ENCODE measurements around the gene KCTD6.

KCTD6 gene

DNA sequence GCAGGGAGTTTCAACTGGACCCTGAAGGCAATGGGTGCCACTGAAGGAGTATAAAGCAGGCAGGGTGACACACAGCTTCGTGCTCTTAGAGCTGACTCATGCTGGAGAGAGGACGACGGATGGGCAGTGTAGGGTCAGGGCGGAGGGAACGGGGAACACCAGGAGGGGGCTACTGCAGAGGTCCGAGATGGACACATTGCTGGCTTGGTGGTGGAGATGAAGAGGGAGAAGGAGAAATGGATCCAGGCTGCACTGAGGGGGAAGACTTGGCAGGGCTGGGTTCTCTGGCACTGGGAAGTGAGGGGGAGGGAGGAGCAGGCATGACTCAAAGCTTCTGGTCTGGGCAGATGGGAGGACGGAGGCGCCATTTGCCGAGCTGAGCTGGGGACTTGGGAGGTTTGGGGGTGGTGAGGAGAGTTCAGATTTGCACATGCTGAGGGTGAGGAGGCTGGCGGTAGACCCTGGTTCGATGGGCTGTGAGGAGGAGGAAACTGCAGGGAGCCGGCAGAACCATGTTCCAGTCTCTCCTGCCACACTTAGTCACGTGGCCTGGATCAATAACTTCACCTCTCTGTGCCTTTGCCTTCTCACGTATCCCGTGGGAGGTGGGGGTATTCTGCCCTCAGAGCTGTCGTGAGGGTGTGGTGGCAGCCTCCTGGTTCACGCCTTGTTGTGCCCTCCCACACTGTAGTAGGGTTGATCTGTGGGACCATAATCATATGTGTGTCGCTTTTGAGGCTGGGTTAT is 4.6 kb upstream of the KCTD6 start:
- no peak for DNase-seq

DNA sequence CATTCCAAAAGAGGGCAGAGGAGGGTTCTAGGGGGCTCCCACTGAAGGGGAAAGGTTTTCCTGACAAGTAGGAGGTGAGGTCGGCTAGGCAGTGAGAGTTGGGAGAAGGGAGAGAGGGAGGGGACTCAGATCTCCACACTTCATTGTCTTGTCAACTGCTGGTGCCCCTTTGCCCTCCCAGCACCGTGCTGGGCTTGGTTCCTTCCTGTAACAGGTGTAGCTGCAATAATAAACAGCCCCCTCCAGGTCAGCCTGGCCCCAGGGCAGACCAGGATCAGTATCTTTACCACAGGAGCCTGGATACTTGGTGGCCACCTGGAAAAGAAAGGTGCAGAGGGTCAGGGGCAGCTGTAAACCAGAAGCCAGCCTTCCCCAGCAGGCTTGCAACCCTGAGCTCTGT is 2.9 kb upstream of the KCTD6 start:
- no peak for DNase-seq

DNA sequence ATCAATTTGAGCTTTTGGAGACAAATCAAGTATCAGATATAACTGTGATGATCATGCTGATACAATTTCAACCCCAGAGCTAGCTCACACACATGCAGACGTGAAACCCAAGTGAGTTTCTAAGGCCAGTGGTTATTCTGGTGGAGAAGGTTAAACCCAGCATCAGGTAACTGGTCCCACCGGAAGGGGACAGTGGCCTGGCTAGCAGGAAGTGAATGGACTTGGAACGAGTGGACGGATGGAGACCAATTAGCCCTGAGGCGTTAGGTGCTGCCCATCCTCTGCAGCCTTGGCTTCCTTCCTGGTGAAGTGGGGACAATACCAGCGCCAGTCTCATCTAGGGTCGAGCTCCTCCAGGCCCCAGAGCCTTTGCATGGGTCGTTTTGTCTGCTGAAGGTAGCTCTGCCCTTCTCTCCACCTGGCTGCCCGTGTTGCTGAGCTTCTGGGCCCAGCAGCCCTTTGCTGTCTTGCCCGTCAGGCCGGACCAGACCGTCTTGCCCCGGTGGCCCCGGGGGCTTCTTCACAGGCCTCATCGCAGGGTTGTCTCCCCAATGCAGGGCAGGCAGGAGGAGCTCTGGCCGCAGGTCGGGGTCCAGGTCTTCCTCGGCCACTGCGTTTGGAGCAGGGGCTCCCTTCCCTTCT is 915 bp upstream of the KCTD6 start:
- peak; percentile 61 for DNase-seq

DNA sequence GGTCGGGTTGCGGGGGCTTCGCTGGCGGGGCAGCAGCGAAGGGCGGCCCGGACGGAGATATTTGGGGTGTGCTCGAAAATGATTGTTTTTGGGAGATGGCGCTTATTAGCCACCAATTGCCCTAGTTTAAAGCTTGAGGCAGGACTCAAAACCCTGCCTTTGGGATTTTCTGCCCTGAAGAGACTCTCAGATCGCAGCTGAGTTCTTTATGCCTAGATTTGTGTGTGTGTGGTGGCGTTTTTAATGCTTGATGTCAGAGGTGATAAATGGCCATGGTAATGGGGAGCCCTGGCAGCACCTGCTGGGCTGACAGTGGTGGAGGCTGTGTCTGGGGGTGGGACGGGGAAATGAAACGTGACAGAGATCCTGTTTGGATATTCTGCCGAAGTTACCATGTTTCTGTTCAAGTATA is 604 bp downstream of the KCTD6 start:
- peak; percentile 61 for DNase-seq

DNA sequence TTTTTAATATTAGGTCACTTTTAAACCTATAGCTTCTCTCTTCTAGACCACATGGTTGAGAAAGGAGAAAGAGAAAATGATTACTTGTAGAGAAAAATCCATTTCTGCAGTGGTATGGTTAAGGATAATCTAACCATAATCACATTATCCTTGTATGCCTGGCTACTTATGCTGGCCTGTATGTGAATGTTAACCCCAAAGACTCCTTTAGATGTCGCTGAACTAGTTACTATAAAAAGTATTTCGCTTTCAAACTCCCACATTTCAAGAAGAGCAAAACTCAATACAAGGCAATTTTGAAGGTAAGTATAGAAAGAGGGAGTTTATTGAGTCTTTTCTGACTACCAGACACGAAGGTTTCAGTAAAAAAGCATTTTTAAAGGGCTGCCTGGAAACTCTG is 2.2 kb downstream of the KCTD6 start:
- DNase-seq, result no peak

DNA sequence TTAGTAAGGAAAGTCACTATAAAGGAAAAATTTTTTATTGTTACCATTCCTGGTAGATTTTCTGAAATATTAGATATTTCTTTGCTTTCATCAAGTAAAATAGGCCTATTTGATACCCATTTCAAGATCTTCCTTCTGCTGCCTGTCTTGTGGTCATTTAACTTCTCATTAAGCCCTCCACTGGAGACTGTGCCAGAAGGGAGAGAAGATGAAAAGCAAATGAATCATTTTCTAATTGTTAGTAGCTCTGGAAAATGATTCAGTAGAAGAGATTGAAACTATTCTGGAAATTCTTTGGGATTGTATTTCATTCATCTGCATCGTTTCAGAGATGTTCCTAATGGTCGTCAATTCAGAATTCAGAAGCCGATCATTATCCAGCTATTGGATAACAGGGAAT is 3.2 kb downstream of the KCTD6 start:
- no peak for DNase-seq

DNA sequence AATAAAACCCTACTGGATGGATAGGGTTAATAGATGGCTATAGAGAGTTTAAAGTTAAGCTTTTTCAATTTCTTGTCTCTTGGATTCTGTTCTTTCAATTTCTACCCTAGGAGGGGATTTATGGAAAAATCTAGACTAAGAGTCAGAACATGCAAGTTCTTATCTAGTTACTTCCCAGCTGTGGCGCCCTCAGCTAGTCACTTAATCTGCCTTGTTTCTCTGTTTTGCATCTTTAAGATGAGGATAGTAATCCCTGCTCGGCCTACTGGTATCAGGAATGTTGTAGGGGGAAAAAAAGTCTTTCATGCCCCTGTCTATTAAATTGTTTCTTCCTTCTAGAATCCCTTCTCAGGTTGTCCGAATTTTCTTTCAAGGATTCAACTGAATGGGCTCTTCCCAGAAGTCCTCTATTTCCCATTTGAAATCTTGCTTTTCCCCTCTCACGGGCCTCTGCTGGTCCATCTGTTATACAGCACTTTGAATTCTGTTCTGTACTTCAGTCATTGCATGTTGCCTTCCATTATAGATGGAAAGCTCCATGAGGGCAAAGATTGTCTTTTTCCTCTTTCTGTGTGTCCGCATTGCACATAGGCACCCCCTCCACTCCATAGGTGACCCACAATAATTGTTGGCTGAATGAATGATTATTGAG is 4.4 kb downstream of the KCTD6 start:
- no peak for DNase-seq

DNA sequence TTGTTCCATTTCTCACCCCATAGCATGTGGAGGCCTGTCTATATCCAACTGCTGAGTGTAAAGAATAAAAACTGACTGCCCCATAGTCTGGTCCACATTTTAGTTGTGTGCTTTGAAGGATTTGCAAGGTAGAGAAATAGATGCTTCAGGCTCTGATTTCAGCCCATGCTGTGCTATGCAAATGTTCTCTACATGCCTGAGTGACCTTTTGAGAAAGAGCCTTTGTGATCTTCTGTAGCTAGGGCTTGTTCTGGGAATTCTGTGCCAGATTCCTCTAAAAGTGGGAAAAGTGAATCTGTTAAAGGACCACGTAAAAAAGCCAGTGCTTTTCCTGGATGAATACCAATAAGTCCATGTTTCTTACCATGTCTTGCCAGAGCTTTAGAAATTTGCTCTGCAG is 5.2 kb downstream of the KCTD6 start:
- DNase-seq, result no peak

DNA sequence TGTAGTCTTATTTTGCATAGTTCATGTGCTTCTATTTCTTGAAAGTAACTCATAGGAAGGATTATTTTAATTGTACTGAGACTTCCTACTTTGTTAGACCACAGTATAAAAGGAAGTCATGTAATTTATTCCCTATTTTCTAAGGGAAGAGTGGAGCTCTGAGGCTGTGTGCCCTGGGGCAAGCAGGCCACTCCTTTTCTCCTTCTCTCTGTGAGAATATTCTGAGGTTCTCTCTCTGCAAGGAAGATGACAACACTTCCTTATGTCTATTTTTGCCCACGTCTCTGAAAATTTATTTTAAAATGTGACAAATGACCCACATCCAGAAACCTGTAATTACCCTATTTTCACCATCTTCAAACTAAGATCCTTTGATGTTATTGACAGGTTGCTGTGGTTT is 11.0 kb downstream of the KCTD6 start:
- no peak for DNase-seq

DNA sequence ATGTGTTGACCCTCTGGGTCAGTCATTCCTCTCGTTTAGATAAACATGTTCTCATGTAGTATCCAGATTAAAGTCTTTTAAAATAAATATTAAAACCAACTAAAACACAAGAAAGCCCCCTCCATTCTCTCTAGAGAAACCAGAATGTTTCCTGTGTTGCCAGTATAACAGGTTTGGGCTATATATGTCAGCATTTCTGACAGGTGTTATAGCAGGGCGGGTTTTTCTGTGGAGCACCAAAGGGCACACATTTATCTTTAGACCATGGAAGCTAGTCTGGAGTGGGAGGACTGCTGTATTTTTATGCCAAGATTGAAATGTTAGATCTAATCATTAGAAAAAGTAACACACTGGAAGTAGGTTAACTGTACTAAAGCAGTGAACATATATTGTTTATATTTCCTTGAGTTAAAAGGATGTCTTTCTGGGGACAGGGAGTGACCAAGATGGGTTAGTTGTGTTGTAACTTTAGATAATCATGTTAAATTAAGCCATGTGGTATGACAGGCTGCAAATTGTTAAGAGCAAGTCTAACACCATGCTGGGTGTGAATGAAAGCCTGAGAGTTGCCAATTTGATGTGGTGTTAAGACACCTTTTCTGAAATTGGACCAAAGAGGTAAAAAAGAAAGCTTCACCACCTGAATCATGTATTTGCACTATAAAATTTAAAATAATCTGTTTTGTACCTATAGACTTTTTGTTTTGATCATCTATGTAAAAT is 15.6 kb downstream of the KCTD6 start:
- DNase-seq, result no peak

DNA sequence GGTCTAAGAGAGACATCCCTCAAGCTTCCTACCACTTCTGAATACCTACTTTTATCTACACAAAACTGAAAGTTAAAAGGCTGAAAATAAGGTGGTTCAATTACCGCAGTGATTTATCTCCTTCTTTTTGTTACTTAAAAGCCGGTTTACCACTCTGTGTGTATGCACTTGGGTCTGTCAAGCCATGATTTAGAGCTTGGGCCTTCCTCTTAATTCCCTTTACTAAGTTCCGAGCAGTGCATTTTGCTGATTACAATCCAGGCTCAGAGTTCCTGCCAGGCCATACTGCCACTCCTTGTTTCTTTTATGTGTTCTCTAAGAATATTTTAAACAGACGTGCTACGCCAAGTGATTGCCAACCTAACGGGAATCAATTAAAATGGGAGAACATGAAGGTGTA is 16.5 kb downstream of the KCTD6 start:
- no peak for DNase-seq

DNA sequence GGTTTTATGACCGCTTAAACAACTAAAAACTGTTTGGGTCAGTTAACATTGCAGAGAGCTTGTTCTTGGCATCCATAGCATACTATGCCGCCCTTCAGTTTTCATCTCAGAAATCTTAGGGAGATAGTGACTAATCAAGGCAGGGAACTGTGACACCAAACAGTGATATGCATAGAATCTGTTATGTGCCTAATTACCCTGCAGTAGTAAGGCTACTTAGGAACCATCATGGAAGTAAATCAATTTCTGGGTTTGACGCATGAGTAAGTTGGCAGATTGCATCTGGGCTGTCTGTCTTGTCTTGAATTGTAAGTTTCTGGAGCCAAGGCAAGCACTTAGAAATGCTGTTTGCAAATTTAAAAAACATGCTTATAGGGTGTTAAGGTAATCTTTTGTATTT is 22.5 kb downstream of the KCTD6 start:
- DNase-seq, result no peak

DNA sequence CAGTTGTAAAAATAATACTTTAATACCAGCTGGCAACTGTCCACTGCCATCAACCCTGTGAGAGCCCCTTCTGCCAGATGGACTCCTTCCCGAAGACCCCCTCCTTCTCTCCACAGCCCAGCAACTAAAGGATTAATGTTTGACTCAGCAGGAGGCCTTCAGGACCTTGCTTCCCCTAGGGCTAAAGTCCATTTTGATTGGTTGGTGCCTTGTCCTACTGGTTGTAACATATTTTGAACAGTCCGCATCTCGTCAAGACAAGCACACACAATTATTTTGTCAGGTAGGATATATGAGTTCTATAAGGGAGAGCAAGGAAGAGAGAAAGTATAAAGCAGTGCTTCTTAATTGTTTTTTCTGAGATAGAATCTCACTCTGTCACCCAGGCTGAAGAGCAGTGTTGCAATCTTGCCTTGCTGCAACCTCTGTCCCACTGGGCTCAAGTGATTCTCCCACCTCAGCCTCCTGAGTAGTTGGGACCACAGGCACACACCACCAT is 26.4 kb downstream of the KCTD6 start:
- no peak for DNase-seq

DNA sequence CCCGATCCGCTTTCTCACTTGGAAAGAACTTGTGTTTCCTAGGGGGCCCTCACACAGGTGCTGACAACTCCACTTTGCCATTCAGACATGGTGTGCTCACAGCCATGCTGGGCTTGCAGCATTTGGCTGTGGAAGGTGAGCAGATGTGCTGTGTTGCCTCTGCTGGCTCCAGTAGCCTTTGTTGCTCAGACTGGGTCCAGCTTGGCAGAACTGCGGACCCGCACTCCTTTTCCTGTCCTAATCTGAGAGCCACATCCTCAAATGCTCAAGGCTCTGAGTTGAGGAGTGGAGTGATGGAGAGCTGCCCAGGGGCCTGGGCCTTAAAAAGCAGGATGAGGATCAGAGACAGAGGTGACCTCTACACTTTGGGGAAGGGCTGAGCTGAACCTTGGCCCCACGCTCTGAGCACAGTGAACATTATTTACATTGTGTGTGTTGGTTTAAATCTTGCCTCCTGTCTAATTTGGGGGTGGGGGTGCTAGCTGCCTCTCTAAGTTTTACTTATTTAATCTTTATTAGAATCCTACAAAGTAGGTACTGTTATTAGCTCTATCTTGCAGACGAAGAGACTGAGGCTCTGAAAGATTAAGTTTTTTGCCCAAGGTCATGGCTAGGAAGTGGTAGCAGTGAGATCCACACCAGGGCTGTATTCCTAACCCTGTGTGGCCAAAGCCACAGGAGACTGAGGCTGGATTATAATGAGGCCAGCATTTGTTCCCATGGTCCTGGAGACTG is 27.9 kb downstream of the KCTD6 start:
- DNase-seq, result no peak

DNA sequence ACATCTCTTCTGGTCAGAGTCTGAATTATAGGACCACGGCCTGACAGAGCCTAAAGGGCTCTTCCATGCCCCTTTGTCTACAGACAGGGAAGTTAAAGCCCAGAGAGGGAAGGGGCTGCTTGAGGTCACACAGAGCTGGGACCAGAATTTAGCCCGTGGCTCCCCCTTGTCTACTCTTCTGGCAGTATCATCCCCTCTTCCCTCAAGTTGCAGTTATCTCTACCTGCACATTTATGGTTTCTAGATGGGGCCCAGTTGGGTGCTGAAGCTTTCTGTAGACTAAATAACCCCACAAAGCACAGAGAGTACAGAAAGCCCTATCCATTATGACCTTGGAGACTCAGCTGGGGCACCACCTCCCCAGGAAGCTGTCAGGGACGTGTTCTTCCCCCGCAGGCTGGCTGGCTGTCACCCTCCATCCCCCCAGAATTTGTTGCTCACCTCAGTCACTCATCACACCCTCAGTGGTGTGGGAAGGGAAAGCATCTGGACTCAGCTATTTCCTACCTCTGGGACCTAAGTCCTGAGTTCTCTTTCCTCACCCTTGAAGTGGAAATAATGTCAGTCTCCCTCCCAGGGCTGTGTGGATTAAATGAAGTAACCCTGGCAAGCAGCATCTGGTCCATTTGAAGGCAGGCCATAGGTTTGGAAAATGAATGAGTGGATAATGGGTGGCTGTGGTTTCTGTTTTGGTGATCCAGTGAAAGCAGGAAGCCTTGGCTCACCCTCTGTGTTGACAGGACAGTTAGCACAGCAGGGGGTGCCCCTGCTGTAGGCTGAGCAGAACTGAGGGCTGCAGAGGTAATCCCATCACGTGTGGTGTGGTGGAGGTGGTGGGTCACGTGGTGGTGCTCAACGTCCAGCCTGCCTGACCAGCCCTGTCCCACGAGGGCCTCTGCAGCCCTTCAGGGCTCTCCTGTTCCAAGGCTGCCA is 28.8 kb downstream of the KCTD6 start:
- DNase-seq, result no peak

DNA sequence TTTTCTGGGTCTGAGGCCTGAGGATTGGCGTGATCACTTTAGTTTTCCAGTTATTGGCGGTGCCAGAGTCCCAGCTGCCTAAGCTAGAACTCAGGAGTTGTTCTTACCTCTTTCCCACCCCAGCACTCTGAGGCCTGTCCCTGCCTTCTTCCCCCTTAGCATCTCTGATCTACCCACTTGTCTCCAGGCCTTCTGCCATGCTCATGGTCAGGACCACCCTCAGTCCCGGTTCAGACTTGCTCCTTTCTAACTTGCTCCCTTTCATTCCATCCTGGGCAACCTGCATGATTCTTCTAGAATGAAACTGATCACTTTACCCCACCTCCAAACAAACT is 29.4 kb downstream of the KCTD6 start:
- DNase-seq, result no peak

DNA sequence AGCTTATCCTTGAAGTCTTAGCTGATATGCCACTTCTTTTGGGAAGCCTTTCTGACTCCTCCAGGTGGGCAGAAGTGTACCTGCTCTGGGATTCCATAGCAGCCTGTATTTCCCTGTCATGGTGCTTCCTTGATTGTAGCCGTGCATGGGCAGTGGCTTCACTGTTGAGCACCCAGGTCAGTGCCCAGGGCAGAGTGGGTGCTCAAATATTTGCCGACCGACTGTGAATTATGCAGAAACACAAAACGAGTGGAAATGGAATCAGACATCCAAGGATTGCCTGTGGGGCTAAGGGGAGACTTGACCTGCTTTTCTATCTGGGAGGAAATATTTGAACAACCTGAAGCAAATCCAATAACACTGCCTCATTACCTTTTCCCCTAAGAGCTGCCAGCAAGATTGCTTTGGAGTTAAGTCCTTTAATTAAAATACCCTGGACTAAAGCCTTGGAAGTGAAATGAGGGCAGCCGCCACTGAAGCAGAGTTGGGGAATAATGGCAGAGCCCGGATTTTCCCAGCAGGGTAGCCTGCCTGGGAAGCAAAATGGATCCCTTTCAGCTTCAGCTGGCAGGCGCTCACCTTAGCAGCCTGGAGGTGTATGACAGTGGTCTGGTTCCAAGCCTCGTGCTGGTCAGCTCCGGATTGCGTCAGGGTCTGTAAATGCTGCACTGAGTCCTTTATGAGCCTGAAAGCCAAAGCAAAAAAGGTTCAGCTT is 30.2 kb downstream of the KCTD6 start:
- no peak for DNase-seq

DNA sequence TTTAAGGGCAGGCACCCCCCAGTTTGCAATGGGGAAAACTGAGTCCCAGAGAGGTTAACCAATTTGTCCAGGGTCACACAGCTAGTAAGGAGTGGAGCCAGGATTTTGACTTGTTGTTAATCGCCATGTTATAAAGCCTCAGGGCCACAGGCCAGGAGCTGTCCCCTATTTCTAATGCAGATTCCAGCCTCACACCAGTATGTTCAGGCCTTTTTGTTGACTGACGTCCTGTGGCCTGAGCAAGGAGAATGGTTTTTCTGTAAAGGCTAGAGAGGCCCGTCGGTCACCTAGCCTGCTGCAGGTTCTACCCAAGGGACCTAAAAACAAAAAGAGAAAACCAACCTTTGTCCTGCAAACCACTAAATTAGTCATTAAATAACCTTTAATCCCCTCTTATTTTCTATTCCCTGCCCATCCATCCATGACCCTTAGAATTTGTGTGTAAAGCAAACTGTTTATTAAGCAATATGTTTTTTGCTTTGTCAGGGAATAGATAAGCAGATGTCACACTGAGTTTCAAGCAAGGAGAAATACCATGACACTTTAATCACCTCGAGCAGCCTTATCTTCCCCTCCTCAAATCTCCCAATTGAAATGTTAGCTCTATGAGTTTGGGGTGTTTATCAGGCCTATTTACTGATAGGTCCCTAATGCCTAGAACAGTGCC is 31.0 kb downstream of the KCTD6 start:
- DNase-seq, result no peak

DNA sequence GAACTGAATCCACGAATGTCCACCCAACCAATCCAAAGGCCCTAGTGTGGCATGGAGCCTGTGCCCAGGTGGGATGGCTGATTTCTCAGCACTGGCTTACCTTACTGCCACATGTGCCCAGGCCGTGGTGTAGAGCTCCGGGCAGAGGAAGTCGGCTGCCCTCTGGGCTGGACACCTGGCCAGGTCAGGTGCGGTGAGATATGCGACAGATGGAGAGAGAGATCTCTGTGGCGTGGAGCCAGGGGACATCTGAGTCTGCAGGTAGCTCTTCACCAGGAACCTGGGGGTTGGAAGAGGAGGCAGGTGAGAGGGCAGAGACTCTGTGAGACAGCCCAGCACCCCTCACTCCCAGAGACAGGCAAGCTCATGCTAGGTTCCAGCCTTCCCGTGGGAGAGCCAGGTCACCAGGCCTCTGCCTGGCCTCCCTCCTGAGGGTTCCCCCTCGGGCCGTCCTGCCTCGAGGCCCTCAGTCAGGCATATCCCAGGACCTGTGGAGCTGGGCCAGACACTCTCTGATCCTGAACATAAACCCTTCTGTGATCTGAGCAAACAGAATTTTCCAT is 32.5 kb downstream of the KCTD6 start:
- no peak for DNase-seq

DNA sequence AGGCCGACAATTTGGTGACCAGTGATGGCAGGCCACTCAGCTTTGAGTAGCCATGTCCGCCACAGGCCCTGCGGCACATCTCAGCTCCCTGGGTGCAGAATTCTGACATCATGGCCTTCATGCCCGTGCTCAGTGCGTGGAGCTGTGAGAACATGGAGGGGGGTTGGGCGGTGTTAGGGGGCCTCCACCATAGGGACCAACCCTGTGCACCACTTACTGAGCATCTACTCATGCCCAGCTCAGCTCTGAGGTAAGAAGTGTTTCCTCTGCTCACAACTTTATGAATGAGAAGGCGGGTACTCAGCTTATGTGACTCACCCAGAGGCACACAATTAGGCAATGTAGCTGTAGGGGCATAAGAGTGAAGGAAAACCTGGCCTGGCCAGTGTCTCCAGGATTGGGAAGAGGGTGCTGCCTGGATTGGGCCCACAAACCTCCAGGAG is 34.6 kb downstream of the KCTD6 start:
- no peak for DNase-seq

Measured in activated CD8-positive, alpha-beta memory T cell treated with anti-CD3 and anti-CD28 coated beads for 24 hours (primary cell).